Measurements from ENCODE around the gene SFT2D3.

SFT2D3 gene

DNA sequence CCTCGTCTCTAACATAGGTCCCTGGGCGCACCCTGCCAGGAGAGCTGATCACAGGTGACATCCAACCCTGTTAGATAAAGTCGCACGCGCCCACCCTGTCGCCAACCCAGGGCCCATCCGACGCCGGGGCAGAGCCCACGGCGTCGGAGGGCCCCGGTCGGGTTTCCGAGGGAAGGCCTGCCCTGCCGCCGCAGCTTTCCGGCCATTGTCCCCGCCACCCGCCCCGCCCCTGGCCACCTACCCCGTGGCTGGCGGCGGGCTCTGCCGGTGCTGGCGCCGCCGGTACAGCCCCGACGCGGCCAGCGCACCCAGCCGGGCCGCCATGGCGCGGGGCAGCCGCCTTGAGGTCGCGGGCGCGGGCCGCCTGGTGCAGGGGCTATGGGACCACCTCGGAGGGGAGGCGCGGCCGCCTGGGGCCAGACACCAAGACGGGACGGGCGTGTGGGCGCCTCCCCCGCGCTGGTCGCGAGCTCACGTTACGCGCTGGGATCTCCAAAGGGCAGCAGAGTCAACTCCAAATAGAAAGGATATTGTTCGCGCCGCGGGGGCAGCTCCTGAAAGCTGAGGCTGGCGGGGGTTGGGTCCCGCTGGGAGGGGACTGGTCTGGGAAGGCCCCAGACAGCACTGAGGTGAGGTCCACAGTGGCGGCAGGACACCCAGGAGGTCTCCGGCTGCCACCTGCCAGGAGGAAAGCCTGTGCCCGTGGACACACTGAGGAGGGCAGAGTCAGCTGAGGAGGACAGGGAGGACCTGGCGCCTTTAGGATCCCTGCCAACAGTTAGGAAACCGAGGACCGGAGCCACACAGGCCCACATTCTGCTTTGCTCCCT, 37.0 kb upstream of the SFT2D3 start:
- DNase-seq (ENCODE audit: low read depth in 2 of 2): no peak

DNA sequence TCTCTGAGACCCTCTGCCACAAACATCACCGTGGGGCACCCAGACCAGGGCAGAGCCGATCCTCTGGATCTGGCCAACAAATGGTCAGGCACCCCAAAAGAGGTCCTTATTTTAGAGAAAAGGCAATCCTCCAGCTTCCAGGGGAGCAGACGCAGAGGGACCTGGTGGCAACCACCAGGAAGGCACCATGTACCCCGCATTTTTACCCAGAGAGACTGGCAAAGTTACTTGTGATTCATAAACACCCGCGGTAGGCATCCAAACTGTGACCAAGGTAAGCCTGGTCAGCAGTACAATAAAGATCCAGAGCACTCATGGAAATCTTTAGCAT, 36.4 kb upstream of the SFT2D3 start:
- no peak for DNase-seq (ENCODE audit: low read depth in 2 of 2)

DNA sequence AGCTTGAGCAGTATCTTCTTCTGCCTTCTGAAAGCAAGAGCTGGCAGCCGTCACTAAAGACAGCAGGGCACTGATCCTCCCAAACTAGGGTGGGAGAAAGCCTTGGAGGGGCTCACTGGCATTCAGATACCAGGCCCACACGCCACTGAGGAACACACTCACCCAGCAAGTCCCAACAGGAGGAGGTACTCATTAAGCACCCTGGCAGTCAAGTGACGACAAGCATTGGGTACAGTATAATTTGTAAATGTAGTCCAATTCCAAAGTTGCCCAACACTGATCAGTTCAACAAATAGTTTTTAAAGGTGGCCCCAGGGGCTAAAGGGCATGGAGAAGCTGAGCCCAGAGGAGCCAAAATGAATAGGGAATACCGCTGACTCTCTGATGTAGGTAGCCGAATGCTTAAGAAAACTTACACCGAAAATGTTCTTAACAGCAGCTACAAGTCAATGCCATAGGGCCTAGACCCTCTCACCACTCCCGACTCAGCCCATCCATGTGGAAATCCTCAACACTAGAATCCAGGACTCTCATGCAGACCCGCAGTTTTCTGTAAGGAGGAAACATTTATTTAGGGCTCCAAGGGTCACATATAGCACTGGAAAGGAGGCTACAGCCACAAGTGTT, 35.9 kb upstream of the SFT2D3 start:
- DNase-seq (ENCODE audit: low read depth in 2 of 2): no peak

DNA sequence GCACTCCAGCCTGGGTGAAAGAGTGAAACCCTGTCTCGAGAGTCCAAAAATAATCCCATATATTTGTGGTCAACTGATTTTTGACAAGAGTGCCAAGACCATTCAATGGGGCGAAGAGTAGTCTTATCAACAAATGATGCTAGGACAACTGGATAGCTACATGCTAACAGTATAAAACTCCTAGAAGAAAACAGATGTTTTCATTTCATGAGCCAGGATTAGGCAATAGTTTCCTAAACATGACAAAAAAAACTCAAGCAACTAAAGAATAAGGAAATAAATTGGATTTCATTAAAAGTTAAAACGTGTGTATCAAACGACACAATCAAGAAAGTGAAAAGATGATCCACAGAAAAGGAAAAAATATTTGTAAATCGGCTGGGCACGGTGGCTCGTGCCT, 32.2 kb upstream of the SFT2D3 start:
- no peak for DNase-seq (ENCODE audit: low read depth in 2 of 2)

DNA sequence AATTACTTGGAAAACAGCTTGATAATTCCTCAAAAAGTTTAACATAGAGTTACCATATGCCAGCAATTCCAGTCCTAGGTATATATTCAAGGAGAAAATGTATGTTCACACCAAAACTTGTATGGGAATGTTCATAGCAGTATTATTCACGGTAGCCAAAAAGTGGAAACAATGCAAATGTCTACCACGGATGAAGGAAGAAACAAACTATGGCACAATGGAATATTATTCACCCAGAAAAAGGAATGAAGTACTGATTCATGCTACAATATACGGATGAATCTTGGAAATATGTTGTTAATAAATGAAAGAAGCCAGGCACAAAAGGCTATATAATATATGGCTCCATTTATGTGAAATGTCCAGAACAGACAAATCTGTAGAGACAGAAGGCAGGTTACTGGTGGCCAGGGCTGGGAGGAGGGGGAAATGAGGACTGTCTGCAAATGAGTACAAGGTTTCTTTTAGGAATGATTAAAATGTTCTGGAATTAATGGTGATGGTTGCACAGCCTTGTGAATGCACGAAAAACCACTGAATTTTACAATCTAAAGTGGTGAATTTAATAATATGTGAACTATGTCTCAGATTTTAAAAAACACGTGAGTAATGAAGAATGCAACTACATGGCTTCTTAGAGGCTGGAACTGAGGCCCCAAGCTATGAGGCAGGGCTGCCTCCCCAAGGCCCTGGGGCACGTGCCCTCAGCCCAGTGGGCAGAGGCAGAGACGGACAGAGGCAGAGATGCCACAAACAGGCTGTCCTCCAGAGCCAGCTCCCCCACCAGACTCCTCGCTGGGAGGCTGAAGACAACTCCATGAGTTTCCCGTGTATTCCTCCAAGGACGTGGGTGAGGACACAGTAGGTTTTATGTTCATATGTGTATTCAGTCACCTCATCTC, 31.0 kb upstream of the SFT2D3 start:
- DNase-seq (ENCODE audit: low read depth in 2 of 2): no peak

DNA sequence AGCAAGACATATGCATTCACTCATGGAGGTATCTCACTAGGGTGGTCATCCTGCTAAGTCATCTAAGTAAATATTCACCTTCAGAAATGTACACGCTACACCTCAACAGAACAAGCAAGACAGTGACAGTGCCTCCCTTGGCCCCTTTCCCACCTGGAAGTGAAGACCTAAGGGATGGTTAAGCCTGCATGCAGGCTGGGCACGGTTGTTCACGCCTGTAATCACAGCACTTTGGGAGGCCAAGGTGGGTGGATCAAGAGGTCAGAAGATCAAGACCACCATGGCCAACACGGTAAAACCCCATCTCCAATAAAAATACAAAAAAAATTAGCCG, 30.4 kb upstream of the SFT2D3 start:
- no peak for DNase-seq (ENCODE audit: low read depth in 2 of 2)

DNA sequence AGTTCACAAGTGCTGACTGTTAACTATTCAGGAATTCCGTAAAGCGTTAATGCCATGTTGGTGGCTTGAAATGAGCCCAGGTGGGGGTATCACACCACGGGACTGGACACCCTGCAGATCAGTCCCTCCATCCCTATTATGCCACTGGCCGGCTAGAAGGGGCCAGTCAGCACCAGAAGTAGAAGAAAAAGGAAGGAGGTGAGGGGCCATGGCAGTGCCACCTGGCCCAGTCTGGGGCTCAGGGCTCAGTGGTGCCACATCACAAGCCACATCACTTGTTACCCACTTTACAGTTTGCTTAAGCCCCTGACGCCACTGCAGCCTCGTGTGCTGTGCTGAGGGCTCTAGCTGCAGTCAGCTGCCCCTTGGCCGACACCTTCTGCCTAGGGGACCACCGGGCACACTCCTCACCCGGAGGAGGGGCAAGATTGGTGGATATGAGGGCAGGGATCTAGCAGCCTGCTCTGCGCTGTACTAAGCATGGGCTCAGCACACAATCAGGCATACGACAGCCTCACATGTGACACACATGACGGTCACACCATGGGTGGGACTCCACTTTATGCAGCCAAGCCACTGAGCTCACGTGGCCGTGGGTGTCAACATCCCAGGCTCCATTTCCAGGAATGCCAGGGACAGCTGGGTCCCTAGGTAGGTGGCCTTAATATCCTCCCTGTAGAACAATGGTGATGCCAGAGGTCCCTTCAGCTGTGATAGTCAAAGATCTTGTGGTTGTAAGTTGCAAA, 29.6 kb upstream of the SFT2D3 start:
- DNase-seq (ENCODE audit: low read depth in 2 of 2): no peak

DNA sequence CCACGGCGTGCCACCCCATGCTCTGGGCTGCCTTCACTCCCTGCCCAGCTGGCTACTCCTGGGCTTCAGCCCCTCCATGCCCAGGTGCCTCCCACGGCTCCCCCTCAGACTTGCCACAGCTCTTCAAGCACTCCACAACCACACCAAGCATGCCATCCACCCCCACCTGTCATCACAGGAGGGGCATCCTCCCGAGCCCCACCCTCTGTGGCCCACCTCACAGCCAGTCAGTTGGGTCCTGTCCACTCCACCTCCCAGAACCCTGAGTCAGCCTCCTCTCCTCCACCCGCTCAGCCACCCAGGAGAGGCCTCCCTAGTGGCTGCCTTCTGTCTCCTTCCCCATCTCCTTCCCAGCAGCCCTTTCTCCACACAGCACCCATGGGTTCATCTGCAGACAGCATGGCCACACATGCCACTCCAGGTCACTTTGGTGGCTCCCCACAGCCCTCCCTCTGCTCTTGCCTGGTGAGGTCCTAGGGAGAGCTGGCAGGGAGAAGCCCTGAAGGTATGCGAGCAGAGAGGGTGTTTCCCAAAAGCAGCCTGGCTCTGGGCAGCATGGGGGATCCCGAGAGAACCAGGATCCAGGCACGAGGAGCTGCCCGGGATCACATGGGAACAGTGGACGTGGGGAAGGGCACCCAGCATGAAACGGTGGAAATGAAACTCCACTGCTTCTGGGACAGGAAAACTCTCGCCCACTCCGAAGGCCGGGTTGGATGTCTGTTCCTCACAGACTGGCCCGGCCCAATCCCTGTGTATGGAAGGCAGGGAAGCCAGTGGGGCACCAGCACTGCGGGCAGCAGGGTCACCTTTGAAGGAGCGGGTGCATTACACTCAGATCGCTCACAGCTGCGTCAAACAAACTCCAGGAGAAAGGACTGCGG, 28.7 kb upstream of the SFT2D3 start:
- DNase-seq (ENCODE audit: low read depth in 2 of 2): no peak

DNA sequence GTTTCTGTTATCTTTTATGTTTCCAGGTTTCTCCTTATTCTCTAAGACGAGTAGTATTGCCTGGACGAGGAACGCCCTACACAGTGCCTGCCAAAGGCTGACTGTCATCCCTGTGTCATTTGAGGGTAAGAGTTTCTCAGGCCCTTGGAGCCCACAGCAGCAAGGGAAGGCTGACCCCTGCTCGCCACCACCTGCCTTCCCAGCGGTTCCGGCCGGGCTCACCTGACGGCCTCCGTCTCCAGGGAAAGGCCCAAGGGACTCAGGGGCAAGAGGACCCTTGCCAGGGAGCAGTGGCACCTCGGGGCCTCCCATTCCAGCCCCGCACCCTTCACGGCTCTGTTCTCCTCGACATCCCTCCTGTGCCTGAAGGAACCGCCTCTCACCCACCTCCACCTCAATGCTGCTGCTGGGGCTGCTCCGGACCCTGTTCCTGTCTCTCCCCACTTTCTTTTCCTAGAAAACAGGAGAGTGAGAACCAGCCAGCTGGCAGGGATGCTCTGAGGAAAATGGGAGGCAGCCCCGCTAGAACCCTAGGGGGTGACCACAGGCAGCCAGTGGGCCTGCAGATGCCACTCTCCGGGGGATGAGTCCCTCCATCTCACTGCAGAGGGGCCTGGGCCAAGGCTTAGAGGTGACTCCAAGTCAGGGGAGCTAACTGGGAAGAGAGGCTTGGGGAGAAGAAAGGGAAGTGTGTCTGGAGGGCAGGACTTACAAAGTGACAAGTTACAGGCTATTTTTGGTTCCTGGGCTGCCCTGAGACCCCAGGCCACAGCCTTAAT, 27.8 kb upstream of the SFT2D3 start:
- no peak for DNase-seq (ENCODE audit: low read depth in 2 of 2)

DNA sequence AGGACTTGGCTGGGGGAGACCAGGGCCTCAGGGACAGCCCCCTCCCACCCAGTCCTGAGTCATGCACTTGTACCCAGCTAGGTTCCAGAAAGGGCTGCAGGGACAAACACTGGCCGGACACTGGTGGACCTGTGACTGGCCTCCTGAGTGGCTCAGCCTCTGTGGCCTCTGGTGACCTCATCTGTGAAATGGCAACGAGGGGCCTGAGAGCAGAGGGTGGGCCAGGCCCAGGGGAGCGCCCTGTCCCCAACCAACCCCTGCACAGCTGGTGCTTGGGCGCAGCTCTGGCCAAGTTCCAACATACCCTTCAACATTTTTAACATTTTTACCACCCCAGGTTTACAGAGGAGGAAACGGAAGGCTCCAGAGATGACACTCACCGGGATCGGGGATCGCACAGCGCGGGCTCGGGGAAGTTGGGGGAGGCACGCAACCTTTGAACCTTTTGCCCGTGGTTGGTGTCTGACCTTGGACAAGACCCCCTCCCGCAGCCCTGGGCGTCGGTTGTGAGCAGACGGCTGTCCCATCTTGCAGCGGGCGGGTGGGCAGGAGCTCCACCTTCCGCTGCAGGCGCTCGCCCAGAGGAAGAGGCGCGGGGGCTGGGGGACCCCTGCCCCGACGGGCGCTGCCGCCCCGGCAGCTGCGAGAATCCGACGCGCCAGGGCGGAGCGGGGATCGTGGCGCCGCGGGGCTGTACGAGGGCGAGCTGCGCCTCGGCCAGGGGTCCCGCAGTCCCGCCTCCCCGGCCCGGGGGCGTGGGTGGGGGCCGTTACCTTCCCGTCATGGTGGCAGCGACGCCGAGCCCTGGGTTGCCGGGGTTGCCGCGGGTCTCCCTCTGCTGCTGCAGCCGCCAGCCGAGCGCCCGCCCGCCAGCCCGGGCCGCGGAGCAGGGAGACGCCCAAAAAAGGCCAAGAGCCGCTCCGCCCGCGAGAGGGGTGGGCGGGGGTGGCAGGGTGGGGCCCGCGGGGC, 26.8 kb upstream of the SFT2D3 start:
- DNase-seq (ENCODE audit: low read depth in 2 of 2): no peak

DNA sequence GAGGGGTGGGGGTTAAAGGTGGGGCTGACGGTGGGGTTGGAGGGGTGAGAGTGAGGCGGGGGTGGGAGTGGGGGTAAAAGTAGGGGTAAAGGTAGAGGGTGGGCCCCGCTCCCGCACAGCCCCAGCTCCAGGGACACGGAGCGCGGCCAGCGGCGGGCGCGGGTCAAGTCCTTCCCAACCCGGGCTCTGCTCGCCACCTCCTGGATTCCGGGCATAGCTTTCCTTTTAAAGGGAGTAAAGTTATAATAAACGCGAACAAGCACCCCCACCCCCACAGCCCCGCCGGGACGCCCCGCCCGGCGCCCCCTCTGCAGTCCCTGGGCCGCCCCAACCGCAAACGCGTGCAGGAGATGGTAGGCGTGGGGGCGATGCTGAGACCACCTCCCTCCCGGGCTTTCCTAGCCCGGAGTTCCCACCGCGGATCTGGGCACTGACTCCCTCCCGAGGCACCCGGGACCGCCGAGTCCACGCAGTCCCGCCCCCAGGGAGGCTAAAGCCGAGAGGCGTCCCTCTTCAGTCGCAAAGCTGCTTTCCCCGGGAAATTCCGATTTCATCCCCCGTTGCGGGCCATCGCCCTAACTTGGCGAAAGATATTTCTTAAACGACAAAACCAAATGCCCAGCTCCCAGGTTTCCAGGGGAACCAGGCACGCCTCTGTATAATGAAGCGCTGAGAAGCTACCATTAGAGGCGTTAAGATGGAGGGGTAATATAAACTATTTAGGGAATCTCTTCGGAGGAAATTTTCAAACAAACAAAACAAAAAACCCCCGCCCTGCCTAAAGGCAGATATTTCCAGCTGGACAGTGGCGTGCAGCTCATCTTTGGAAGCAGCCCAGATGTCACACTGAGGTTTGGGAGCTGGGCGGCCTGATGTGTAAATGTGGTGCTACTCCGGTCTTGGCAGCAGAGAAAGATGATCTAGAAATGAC, 25.7 kb upstream of the SFT2D3 start, which contains the start of gene LIMS2:
LIMS2 (minus strand) TSS at position 200 of the 931 bp plus-strand sequence. CDS start 506 bp downstream, outside the sequence.
- DNase-seq (ENCODE audit: low read depth in 2 of 2): no peak

DNA sequence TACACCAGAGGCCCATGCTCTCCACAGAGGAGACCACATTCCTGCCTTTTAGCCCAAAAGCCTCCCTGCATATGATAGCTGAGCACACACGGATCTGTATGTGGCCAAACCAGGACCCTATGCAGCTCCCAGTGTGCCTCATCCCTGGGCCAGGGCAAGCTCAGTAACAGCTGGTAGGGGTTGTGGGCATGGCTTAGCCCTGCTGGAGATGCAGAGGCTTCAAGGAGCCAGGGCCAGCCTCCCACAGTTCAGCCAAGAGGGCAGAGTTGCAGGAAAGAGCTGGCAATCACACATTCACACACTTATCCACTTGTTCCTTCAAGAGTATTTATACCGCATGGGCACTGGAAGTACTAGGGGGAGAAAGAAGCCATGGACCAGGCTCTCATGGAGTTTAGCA, 24.4 kb upstream of the SFT2D3 start:
- no peak for DNase-seq (ENCODE audit: low read depth in 2 of 2)

DNA sequence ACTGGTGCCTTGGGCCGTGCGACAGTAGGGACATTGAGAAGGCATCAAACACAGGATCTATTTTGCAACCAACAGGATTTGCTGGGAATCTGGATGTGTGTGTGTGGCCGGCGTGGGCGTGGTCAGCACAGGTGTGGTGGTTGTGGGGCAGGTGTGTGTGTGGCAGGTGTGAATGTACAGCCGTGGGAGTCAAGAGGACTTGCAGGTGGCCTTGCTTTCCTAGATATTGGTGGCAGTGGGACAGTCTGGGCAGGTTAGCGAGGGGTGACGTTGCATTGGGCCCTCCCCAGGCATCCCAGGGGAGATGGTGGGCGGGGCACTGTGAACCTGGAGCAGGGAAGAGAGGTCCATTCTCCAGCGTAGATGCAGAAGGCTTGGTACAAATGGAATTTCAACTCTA, 22.8 kb upstream of the SFT2D3 start:
- DNase-seq (ENCODE audit: low read depth in 2 of 2): no peak

DNA sequence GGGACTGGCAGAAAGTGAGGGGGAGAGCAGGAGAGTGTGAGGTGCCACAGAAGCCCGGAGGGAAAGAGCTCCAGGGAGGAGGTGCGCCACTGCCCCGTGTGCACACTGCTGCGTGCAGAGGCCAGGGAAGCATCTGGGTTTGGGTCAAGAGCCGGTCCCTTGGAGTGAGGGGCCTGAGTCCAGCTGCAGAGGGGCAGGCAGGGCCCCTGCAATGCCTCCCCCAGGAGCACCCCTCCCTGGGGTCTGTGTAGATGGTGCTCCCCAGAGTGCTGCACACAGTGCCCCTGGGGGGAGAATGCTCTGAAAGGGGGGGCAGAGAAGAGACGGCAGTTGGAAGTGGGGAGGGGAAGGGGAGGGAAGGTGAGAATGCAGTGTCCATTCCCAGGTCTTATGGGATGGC, 22.3 kb upstream of the SFT2D3 start:
- no peak for DNase-seq (ENCODE audit: low read depth in 2 of 2)

DNA sequence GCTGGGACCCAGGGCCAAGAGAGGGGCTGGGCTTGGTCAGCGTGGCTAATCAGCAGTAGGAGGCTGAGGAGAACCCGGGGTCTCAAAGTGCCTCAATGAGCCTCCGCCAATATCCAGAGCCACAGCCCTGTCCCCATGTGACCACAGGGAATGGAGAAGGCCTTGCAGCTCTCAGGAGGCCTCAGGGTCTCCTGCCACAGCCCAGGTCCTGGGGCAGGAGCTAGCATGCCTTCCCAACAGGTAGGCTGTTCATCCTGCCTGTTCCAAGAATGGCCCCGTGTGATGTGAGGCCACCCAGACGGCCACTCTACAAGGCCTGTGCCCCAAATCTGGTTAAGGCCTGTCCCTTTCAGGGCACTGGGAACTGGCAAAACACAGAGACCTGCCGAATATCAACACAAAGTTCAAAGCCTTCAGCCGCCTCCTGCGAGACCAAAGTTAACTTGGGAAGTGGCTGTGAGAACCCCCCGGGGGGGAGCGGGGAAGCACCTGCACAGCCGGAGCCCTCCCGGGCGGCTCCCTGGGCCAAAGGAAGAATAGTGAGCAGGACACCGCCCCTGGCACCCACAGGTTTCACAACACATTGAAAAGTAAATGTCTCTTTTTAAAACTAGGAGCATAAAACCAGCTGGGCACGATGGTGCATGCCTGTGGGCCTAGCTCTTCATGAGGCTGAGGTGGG, 21.5 kb upstream of the SFT2D3 start:
- no peak for DNase-seq (ENCODE audit: low read depth in 2 of 2)

DNA sequence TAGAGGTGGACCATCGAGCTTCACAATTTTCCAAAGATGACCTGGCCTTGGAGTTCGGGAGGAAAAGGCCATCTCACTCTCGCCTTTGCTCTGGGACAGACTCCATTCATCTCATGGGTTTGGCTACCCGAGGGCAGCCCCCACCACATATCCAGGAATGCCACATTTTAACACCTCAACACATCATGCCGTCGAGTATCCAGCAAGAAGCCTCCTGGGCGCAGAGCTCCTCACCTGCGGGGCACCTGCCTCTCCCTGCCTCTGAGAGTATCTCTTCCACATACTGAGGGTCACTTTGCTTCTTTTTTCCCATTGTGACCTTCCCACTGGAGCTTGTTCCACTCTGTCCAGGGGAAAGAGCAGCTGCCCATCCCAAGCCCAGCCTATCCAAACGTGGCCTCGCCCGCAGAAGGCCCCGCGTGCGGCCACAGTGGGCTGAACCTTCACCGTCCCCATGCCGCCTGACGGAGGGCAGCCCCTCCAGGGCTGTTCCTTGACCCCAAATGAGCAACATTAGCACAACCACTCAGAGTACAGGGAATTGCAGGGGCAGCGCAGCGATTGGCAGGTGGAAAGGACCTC, 20.5 kb upstream of the SFT2D3 start:
- no peak for DNase-seq (ENCODE audit: low read depth in 2 of 2)

DNA sequence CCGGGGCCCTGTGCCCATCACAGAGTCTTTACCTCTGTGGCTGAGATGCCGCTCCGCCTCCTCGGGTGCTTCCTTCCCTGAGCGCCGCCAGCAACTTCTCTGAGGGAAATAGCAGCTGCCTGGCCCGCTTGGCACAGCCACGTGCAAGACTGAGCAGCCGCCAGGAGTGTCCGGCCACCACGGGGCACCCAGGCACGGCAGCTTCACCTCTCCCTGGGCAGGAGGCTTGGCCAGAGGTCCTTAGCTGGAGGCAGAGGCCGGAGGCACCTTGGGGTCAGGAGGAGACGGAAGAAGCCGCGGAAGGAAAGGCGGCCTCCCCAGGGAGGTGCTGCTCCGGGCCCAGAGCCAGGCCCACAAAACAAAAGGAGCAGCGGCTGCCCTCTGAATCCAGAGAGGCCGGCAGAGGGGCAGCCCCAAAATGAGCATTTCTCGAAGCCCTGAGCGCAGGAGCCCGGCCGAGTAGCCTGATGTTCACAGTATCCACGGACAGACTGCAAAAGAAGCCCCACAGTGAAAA, 20.0 kb upstream of the SFT2D3 start:
- DNase-seq (ENCODE audit: low read depth in 2 of 2): no peak

Measured in activated CD8-positive, alpha-beta memory T cell treated with anti-CD3 and anti-CD28 coated beads for 4 hours (primary cell).